ENCODE data around the gene SCG5. TPM values are rescaled to one million over a fixed set of nuclear protein-coding genes. Genes with fewer than 3 reads are reported as not detected.

SCG5 gene
- polyA plus RNA-seq, 2 donors = 0.35 to 0.37 TPM

DNA sequence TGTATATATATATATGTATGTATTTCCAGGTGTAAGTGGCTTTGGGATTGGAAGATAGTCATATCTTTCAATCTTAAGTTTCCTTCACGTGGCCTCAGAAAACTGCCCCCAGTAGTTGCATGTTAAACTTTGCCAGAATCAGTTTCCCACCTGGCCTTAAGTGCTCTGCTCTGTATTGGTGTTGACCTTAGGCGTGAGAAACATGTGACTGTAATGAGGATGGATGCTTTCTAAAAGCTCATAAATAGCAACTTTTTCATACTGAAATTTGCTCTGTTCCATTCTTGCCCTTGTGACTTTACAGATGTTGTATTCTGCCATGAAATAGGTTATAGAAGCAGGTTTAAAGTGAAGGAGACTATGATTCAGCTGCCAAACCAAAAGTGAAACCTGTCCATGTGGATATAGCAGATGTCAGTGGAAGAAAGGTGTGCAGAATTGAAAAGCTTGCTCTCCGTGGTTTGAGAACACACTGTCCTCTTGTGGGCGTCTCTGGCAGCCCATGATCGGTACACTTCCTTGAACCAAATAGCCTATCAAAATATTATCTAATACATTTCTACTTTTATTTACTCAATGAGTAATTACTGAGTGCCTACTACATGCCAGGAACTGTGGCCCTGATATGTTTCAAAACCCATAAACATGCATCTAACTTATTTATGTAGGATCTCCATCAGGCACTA is 15.8 kb downstream of the SCG5 start:
- Histone ChIP-seq H3K4me1 (ENCODE audit: control insufficient read depth in 2 of 2, insufficient read depth in 2 of 2, low read length in 1 of 2) (peaks cover 0 to 10% of the 10 kb centered on the region in 2 donors), H3K27ac (ENCODE audit: low read depth in 2 of 2, low read length in 1 of 2) (peak overlapping the region in 1 of 2 donors; percentile 1), H3K27me3 (ENCODE audit: control insufficient read depth in 1 of 2, insufficient read depth in 2 of 2, low read length in 2 of 2) (no peaks in the 10 kb centered on the region), H3K4me3 (ENCODE audit: low read depth in 1 of 2, low read length in 2 of 2) (no peak overlapping the region), H3K36me3 (ENCODE audit: control insufficient read depth in 2 of 2, insufficient read depth in 2 of 2, low read length in 1 of 2) (no peaks in the 10 kb centered on the region), H3K9me3 (ENCODE audit: control insufficient read depth in 2 of 2, insufficient read depth in 1 of 2, low read depth in 1 of 2, low read length in 1 of 2) (no peaks in the 10 kb centered on the region)
- 46 to 47% methylated on average over 5 of the region's 5 CpGs for WGBS, 2 donors

DNA sequence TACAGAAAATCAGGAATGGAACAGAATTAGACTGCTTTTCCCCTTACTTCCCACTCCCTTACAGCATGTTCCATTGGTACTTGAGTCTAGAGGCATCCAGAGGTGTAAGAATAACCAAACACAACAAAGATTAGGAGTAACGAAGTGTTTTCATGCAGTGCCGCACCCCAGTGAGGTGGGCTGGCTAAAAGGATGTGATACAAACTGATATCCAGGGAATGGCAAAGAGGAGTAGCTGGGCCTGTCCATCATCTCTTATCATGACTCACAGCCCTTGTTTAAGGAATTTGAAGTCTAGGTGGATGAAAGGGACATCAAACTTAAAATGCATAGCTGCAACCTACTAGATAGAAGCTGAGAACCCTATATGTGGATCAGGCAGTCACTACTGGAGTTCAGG is 16.4 kb downstream of the SCG5 start:
- Histone ChIP-seq H3K4me3 (ENCODE audit: low read depth in 1 of 2, low read length in 2 of 2) (no peak overlapping the region), H3K36me3 (ENCODE audit: control insufficient read depth in 2 of 2, insufficient read depth in 2 of 2, low read length in 1 of 2) (no peaks in the 10 kb centered on the region), H3K9me3 (ENCODE audit: control insufficient read depth in 2 of 2, insufficient read depth in 1 of 2, low read depth in 1 of 2, low read length in 1 of 2) (no peaks in the 10 kb centered on the region), H3K4me1 (ENCODE audit: control insufficient read depth in 2 of 2, insufficient read depth in 2 of 2, low read length in 1 of 2) (peaks cover 0 to 10% of the 10 kb centered on the region in 2 donors), H3K27me3 (ENCODE audit: control insufficient read depth in 1 of 2, insufficient read depth in 2 of 2, low read length in 2 of 2) (no peaks in the 10 kb centered on the region), H3K27ac (ENCODE audit: low read depth in 2 of 2, low read length in 1 of 2) (peak overlapping the region in 1 of 2 donors; percentile 1)
- WGBS, 2 donors = 88 to 89% methylated on average over 2 of the region's 2 CpGs

DNA sequence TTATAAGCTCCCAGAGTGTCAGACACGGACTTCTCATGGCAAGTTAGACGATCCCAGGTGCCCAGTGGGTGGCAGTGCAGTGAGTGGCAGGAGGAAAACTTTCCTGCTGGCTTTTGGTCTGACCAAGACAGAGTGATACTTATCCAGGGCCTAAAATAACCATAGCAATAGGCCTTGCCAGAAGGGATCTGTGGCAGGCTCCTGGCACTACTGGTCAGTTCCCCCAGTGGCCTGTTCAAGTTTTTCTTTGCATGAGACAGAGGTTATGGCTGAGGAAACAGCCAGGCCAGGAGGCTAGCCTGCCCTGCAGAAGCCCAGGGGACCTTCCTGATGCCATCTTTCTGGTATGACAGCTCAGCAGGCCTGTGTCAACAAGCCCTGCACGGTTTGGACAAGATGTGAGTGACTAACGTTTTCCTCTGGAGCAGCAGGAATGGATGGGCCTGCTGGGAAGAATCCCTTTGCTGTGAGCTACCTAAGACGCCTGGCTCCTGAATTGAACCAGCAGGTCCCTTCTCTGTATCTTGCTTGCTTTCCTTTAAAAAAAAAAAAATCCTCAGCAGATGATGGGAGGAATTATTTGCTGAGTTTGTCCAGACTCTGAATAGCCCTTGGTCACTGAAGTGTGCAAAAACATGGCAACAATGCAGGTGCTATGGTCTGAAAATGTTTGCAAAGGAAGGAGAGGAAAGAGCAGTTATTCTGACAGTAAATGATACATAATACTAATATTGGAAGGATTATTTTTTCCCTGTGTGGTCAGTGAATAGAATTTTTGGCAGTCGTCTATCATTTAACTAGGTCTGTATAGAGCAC is 18.0 kb downstream of the SCG5 start:
- no peak overlapping the region for H3K4me3 ChIP-seq (ENCODE audit: low read depth in 1 of 2, low read length in 2 of 2)
- peak overlapping the region in 1 of 2 donors; percentile 43 for H3K27ac ChIP-seq (ENCODE audit: low read depth in 2 of 2, low read length in 1 of 2)
- H3K4me1 ChIP-seq (ENCODE audit: control insufficient read depth in 2 of 2, insufficient read depth in 2 of 2, low read length in 1 of 2) = peaks cover 0 to 10% of the 10 kb centered on the region in 2 donors
- no peaks in the 10 kb centered on the region for H3K27me3 ChIP-seq (ENCODE audit: control insufficient read depth in 1 of 2, insufficient read depth in 2 of 2, low read length in 2 of 2)
- WGBS, 2 donors = 38 to 52% methylated on average over 6 of the region's 6 CpGs
- no peaks in the 10 kb centered on the region for H3K36me3 ChIP-seq (ENCODE audit: control insufficient read depth in 2 of 2, insufficient read depth in 2 of 2, low read length in 1 of 2)
- H3K9me3 ChIP-seq (ENCODE audit: control insufficient read depth in 2 of 2, insufficient read depth in 1 of 2, low read depth in 1 of 2, low read length in 1 of 2) = no peaks in the 10 kb centered on the region

DNA sequence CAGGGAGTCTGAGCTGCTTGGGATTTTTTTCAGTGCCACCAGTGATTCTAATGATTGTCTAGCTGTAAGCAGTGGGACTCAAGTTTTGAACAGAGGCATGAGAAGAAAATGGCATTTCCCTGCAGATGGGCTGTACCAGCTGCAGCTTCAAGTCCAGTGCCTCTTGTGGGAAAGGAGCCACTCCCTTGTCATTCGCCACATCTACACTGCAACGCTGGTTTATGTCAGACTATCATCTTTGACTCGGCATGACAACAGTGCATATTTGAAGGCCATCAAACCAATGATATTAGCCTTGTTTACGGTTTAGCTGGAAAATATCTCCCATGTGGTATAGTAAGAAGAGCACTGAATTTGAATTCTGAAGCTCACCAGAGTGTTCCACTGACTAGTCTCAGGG is 22.2 kb downstream of the SCG5 start:
- WGBS, 2 donors = 86 to 97% methylated on average over 4 of the region's 4 CpGs
- Histone ChIP-seq H3K36me3 (ENCODE audit: control insufficient read depth in 2 of 2, insufficient read depth in 2 of 2, low read length in 1 of 2) (no peaks in the 10 kb centered on the region), H3K9me3 (ENCODE audit: control insufficient read depth in 2 of 2, insufficient read depth in 1 of 2, low read depth in 1 of 2, low read length in 1 of 2) (no peaks in the 10 kb centered on the region), H3K27ac (ENCODE audit: low read depth in 2 of 2, low read length in 1 of 2) (no peak overlapping the region), H3K27me3 (ENCODE audit: control insufficient read depth in 1 of 2, insufficient read depth in 2 of 2, low read length in 2 of 2) (no peaks in the 10 kb centered on the region), H3K4me3 (ENCODE audit: low read depth in 1 of 2, low read length in 2 of 2) (no peak overlapping the region), H3K4me1 (ENCODE audit: control insufficient read depth in 2 of 2, insufficient read depth in 2 of 2, low read length in 1 of 2) (peaks cover 0 to 7% of the 10 kb centered on the region in 2 donors)

DNA sequence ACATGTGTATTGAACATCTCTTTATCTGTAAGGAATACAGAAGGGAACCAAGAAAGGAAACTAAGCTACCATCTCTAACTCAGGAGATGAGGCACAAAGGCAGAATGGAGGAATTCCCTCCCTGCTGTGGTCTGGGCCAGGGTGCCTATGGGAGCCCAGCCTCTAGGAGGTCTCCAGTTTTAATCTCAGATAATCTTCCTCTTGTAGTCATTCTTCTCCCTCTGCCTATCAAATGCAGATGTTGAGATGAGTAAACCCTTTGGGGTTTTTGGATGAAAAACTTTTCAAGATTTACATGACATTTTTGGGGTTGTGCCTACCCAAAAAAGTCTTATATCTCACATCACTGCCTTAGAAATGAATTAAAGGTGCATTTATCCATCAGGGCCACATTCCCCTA is 23.3 kb downstream of the SCG5 start:
- no peak overlapping the region for H3K4me3 ChIP-seq (ENCODE audit: low read depth in 1 of 2, low read length in 2 of 2)
- H3K27ac ChIP-seq (ENCODE audit: low read depth in 2 of 2, low read length in 1 of 2) = no peak overlapping the region
- no peaks in the 10 kb centered on the region for H3K36me3 ChIP-seq (ENCODE audit: control insufficient read depth in 2 of 2, insufficient read depth in 2 of 2, low read length in 1 of 2)
- H3K27me3 ChIP-seq (ENCODE audit: control insufficient read depth in 1 of 2, insufficient read depth in 2 of 2, low read length in 2 of 2) = no peaks in the 10 kb centered on the region
- H3K4me1 ChIP-seq (ENCODE audit: control insufficient read depth in 2 of 2, insufficient read depth in 2 of 2, low read length in 1 of 2) = peaks cover 0 to 2% of the 10 kb centered on the region in 2 donors
- H3K9me3 ChIP-seq (ENCODE audit: control insufficient read depth in 2 of 2, insufficient read depth in 1 of 2, low read depth in 1 of 2, low read length in 1 of 2) = no peaks in the 10 kb centered on the region

DNA sequence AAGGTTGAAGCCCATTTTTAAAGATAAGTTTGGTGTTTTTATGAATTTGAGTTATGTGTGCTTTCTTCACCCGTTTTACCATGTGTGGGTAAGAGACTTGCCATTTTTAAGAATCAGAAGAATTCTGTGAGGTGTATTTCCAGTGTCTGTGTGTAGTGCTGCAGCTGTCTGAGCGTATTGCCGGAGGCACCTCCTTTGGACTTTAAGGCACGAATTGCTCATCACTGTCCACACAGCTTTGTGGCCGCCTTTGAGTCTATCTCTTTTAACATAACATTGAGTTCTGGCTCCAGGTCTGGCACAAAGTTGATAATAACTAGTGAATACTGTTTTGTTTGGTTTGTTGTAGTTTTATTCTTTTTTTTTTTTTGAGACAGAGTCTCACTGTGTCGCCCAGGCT is 25.8 kb downstream of the SCG5 start:
- Histone ChIP-seq H3K27me3 (ENCODE audit: control insufficient read depth in 1 of 2, insufficient read depth in 2 of 2, low read length in 2 of 2) (no peaks in the 10 kb centered on the region), H3K27ac (ENCODE audit: low read depth in 2 of 2, low read length in 1 of 2) (no peak overlapping the region), H3K9me3 (ENCODE audit: control insufficient read depth in 2 of 2, insufficient read depth in 1 of 2, low read depth in 1 of 2, low read length in 1 of 2) (no peaks in the 10 kb centered on the region), H3K36me3 (ENCODE audit: control insufficient read depth in 2 of 2, insufficient read depth in 2 of 2, low read length in 1 of 2) (no peaks in the 10 kb centered on the region), H3K4me1 (ENCODE audit: control insufficient read depth in 2 of 2, insufficient read depth in 2 of 2, low read length in 1 of 2) (no peaks in the 10 kb centered on the region), H3K4me3 (ENCODE audit: low read depth in 1 of 2, low read length in 2 of 2) (no peak overlapping the region)
- 96 to 98% methylated on average over 6 of the region's 6 CpGs for WGBS, 2 donors

- 87 to 93% methylated on average over 2 of the region's 2 CpGs for WGBS, 2 donors
- Histone ChIP-seq H3K9me3 (ENCODE audit: control insufficient read depth in 2 of 2, insufficient read depth in 1 of 2, low read depth in 1 of 2, low read length in 1 of 2) (no peaks in the 10 kb centered on the region), H3K4me3 (ENCODE audit: low read depth in 1 of 2, low read length in 2 of 2) (no peak overlapping the region), H3K4me1 (ENCODE audit: control insufficient read depth in 2 of 2, insufficient read depth in 2 of 2, low read length in 1 of 2) (no peaks in the 10 kb centered on the region), H3K27ac (ENCODE audit: low read depth in 2 of 2, low read length in 1 of 2) (no peak overlapping the region), H3K27me3 (ENCODE audit: control insufficient read depth in 1 of 2, insufficient read depth in 2 of 2, low read length in 2 of 2) (no peaks in the 10 kb centered on the region), H3K36me3 (ENCODE audit: control insufficient read depth in 2 of 2, insufficient read depth in 2 of 2, low read length in 1 of 2) (no peaks in the 10 kb centered on the region)
These were observed 27.4 kb downstream of the SCG5 start for GRCh38 chr15:32668942-32669341.

DNA sequence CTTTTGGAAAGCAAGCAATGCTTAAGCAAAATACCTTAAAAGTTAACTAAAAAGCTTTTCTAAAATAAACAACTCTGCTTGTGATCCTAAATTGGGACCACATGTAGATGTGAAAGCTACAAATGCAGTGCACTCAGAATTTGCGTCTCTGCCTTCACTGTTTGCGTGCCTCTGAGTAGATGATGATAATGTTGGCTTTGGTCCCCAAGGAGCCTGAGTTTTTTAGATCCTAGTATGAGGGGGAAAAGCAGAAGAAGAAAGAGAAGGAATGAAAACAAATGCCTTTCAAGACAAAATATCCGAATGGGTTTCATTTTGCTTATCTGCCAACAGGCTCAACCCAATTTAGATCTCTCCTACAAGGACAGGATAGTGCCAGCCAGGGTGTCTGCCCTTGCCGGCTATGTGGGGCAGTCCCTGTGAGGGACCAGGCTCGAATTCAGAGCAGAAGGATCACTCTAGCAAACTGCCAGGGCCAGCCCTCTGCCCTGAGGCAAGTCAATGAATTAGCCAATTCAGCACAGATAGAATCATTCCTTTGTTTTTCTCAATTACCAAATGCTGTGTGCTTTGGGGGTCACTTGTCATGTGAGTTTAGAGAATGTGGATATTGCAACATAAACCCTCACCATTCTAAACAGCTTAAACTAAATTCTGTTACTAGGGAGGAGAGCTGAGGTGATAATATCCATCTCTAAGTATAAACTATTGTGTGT is 28.5 kb downstream of the SCG5 start:
- no peaks in the 10 kb centered on the region for H3K9me3 ChIP-seq (ENCODE audit: control insufficient read depth in 2 of 2, insufficient read depth in 1 of 2, low read depth in 1 of 2, low read length in 1 of 2)
- H3K4me1 ChIP-seq (ENCODE audit: control insufficient read depth in 2 of 2, insufficient read depth in 2 of 2, low read length in 1 of 2) = no peaks in the 10 kb centered on the region
- WGBS, 2 donors = 30 to 42% methylated on average over 5 of the region's 5 CpGs
- no peaks in the 10 kb centered on the region for H3K27me3 ChIP-seq (ENCODE audit: control insufficient read depth in 1 of 2, insufficient read depth in 2 of 2, low read length in 2 of 2)
- no peaks in the 10 kb centered on the region for H3K36me3 ChIP-seq (ENCODE audit: control insufficient read depth in 2 of 2, insufficient read depth in 2 of 2, low read length in 1 of 2)
- no peak overlapping the region for H3K4me3 ChIP-seq (ENCODE audit: low read depth in 1 of 2, low read length in 2 of 2)
- H3K27ac ChIP-seq (ENCODE audit: low read depth in 2 of 2, low read length in 1 of 2) = peak overlapping the region; percentile 57 to 73

DNA sequence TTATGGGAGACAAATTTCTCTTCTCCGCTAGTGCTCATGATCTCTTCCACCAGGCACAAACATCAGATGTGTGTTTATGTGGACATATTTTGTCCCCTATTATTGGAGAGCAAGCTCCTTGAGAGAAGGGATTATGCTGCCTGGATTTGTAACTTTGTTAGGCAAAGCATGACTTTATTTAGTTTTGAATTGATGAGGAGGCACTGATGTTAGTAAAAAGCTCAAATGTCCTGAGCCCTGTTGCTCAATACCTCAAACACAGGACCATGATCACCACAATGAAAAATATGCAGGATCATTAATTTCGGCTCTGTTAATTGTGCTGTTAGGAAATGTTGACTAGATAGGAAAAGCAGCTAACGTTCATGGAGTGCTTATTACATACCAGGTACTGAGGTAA is 29.1 kb downstream of the SCG5 start:
- H3K27ac ChIP-seq (ENCODE audit: low read depth in 2 of 2, low read length in 1 of 2) = no peak overlapping the region
- H3K4me1 ChIP-seq (ENCODE audit: control insufficient read depth in 2 of 2, insufficient read depth in 2 of 2, low read length in 1 of 2) = no peaks in the 10 kb centered on the region
- H3K36me3 ChIP-seq (ENCODE audit: control insufficient read depth in 2 of 2, insufficient read depth in 2 of 2, low read length in 1 of 2) = no peaks in the 10 kb centered on the region
- no peak overlapping the region for H3K4me3 ChIP-seq (ENCODE audit: low read depth in 1 of 2, low read length in 2 of 2)
- no peaks in the 10 kb centered on the region for H3K27me3 ChIP-seq (ENCODE audit: control insufficient read depth in 1 of 2, insufficient read depth in 2 of 2, low read length in 2 of 2)
- H3K9me3 ChIP-seq (ENCODE audit: control insufficient read depth in 2 of 2, insufficient read depth in 1 of 2, low read depth in 1 of 2, low read length in 1 of 2) = no peaks in the 10 kb centered on the region
- 75 to 79% methylated on average over 3 of the region's 3 CpGs for WGBS, 2 donors

Measured in esophagus (tissue), 2 donors.